GM12873 (cell line): Measurements from ENCODE around the gene RPN2.

Source experiments
- CTCF ChIP-seq: IDR thresholded peaks from 2 replicates; pipeline ENCODE4 v1.5.1; 2012; ENCODE audit warnings: low read depth, mild to moderate bottlenecking, moderate library complexity, low read length, control low read depth; ENCODE audit not compliant: insufficient read depth; ENCODE audit errors: missing control alignments

Gene RPN2

GRCh38 chr20:37288091-37288490 lies 109.0 kb downstream of the RPN2 start:
- TF ChIP-seq CTCF = no peak

GRCh38 chr20:37290158-37290810 lies 111.2 kb downstream of the RPN2 start:
- TF ChIP-seq CTCF = no peak
